MM.1S (cell line): Measurements from ENCODE around the gene CHTOP.

Experiments
- DNase-seq: peaks from one replicate; pipeline ENCODE4 v3.0.0-alpha.2; 2015
- H2AFZ ChIP-seq: fragments of 300-600 bp; sonication (generic); 2 replicates; pipeline ENCODE4 v1.6.0; 2016; ENCODE audit warnings: antibody characterized with exemption, low read length
- H3F3A ChIP-seq: fragments of 300-600 bp; sonication (generic); 2 replicates; pipeline ENCODE4 v1.6.1; 2016; ENCODE audit warnings: mild to moderate bottlenecking, antibody characterized with exemption, low read length, moderate library complexity, mixed read lengths; ENCODE audit not compliant: insufficient read depth
- H3K27ac ChIP-seq: fragments of 300-600 bp; sonication (generic); 2 replicates; pipeline ENCODE4 v1.5.1; 2016; ENCODE audit warnings: mild to moderate bottlenecking, low read length
- H3K27me3 ChIP-seq: fragments of 300-600 bp; sonication (generic); replicated peaks from 2 replicates; pipeline ENCODE4 v1.6.0; 2016; ENCODE audit warnings: low read length; ENCODE audit not compliant: insufficient read depth
- H3K36me3 ChIP-seq: fragments of 300-600 bp; sonication (generic); replicated peaks from 2 replicates; pipeline ENCODE4 v1.6.1; 2016; ENCODE audit warnings: mild to moderate bottlenecking, low read length, mixed read lengths; ENCODE audit not compliant: insufficient read depth
- H3K4me1 ChIP-seq: fragments of 300-600 bp; sonication (generic); 2 replicates; pipeline ENCODE4 v1.6.1; 2016; ENCODE audit warnings: low read length, mixed read lengths
- H3K4me2 ChIP-seq: fragments of 300-600 bp; sonication (generic); 2 replicates; pipeline ENCODE4 v1.6.0; 2016; ENCODE audit warnings: low read depth, low read length
- H3K4me3 ChIP-seq: fragments of 300-600 bp; sonication (generic); 2 replicates; pipeline ENCODE4 v1.5.1; 2016; ENCODE audit warnings: low read length, mixed read lengths
- H3K79me2 ChIP-seq: fragments of 300-600 bp; sonication (generic); 2 replicates; pipeline ENCODE4 v1.6.1; 2016; ENCODE audit warnings: mixed run types, low read length, mixed read lengths
- H3K9ac ChIP-seq: fragments of 300-600 bp; sonication (generic); 2 replicates; pipeline ENCODE4 v1.6.1; 2016; ENCODE audit warnings: low read length, mixed read lengths
- H3K9me2 ChIP-seq: fragments of 300-600 bp; sonication (generic); replicated peaks from 2 replicates; pipeline ENCODE4 v1.6.1; 2016; ENCODE audit warnings: mild to moderate bottlenecking, low read length, mixed read lengths; ENCODE audit not compliant: insufficient read depth
- H3K9me3 ChIP-seq: fragments of 300-600 bp; sonication (generic); replicated peaks from 2 replicates; pipeline ENCODE4 v1.6.1; 2016; ENCODE audit warnings: mild to moderate bottlenecking, low read length, mixed read lengths; ENCODE audit not compliant: insufficient read depth
- H4K20me1 ChIP-seq: fragments of 300-600 bp; sonication (generic); 2 replicates; pipeline ENCODE4 v1.6.1; 2016; ENCODE audit warnings: mild to moderate bottlenecking, low read length, moderate library complexity, mixed read lengths; ENCODE audit not compliant: insufficient read depth
- EZH2 ChIP-seq: fragments of 300-600 bp; sonication (generic); optimal IDR thresholded peaks from 2 replicates; pipeline ENCODE3; 2017; ENCODE audit warnings: low read depth, mild to moderate bottlenecking, antibody characterized with exemption, low read length, mixed read lengths
- EZH2phosphoT487 ChIP-seq: fragments of 300-600 bp; sonication (generic); IDR thresholded peaks from 2 replicates; pipeline ENCODE4 v1.6.1; 2018; ENCODE audit warnings: antibody characterized with exemption, low read length
- TF ChIP-seq, protein P1 (sequence below): fragments of 300-600 bp; sonication (generic); IDR thresholded peaks from 2 replicates; pipeline ENCODE4 v1.5.1; 2016; ENCODE audit warnings: antibody characterized with exemption, low read length, mixed read lengths

CHTOP gene

DNA sequence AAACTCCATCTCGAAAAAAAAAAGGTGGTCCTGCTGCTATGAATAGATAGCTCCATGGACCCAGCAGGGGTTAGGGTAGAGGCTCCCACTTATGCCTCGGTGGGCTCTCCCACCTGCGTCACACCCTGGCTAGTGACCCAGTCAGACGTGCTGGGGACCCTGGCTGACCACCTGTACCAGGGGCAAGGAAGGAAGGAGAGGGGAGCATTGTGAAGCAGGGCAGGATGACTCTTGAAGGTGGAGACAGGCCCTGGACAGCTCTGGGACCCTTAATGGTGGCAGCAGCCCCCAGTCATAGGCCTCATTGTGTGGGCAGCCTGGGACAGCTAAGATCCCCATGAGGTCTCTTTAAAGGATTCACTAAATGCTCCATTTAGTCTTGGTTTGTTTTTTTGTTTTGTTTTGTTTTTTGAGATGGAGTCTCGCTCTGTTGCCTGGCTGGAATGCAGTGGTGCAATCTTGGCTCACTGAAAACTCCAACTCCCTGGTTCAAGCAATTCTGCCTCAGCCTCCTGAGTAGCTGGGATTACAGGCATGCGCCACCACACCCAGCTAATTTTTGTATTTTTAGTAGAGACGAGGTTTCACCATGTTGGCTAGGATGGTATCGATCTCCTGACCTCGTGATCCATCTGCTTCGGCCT is 14.3 kb downstream of the CHTOP start:
- no peaks in the 10 kb centered on the region for H3K27me3 ChIP-seq
- no peak overlapping the region for H3K9ac ChIP-seq
- H2AFZ ChIP-seq, result no peak overlapping the region
- peaks cover 21% of the 10 kb centered on the region for H3K79me2 ChIP-seq
- no peak overlapping the region for H3K4me2 ChIP-seq
- H3K9me2 ChIP-seq, result no peaks in the 10 kb centered on the region
- no peaks in the 10 kb centered on the region for H3K4me1 ChIP-seq
- TF ChIP-seq EZH2, result no peak
- no peaks in the 10 kb centered on the region for H4K20me1 ChIP-seq
- H3F3A ChIP-seq, result no peaks in the 10 kb centered on the region
- H3K4me3 ChIP-seq, result no peak overlapping the region
- no peak overlapping the region for H3K27ac ChIP-seq
- peaks cover 11% of the 10 kb centered on the region; the same call in 1 of the 2 replicates for H3K36me3 ChIP-seq
- H3K9me3 ChIP-seq, result no peaks in the 10 kb centered on the region
- no peak for DNase-seq

DNA sequence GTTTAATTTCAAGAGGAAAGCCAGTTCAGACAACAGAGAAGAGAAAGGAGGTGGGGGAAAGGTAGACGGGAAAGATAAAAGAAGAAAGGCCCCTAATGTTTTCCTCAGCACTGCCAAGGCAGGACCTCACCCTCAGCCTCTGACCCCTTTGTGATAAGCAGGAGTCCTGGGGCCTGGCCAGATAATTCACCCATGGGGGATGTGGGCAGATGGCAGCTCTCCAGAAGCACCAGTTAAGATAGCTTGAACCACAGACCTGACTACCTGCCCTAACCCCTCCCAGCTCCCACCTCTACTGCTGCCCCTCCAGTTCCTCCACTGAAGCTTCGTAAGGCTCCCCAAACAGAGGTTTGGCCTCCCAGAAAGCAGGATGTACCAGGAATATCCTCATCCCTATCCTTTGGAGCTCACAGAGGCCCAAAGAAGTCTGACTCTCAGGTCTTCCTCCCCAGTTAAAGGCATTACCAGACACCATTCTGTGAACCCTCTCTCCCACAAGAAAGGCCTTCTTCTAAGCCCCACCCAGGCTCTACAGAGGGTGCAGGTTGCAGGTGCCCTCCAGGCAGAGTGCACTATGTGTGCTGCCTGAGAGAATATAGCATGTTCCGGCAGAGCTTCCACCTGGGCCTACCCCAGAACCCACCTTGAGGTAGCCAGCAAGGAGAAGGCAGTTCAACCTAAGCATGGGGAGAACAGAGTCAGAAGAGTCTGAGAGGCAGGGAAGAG is 15.4 kb downstream of the CHTOP start:
- Histone ChIP-seq H3K9me3 (no peaks in the 10 kb centered on the region), H3K27me3 (no peaks in the 10 kb centered on the region), H3K79me2 (0 out of 2 replicates have a peak, but pooled peaks cover 10% of the 10 kb centered on the region), H3F3A (no peaks in the 10 kb centered on the region), H3K9me2 (no peaks in the 10 kb centered on the region), H3K4me3 (no peak overlapping the region), H3K36me3 (peaks cover 7% of the 10 kb centered on the region; the same call in 1 of the 2 replicates), H3K9ac (no peak overlapping the region), H4K20me1 (no peaks in the 10 kb centered on the region), H3K4me1 (no peaks in the 10 kb centered on the region), H3K27ac (no peak overlapping the region), H3K4me2 (no peak overlapping the region), H2AFZ (no peak overlapping the region)
- no peak for DNase-seq
- TF ChIP-seq EZH2phosphoT487, result no peak
- no peak for TF ChIP-seq EZH2
- TF ChIP-seq, protein P1, sequence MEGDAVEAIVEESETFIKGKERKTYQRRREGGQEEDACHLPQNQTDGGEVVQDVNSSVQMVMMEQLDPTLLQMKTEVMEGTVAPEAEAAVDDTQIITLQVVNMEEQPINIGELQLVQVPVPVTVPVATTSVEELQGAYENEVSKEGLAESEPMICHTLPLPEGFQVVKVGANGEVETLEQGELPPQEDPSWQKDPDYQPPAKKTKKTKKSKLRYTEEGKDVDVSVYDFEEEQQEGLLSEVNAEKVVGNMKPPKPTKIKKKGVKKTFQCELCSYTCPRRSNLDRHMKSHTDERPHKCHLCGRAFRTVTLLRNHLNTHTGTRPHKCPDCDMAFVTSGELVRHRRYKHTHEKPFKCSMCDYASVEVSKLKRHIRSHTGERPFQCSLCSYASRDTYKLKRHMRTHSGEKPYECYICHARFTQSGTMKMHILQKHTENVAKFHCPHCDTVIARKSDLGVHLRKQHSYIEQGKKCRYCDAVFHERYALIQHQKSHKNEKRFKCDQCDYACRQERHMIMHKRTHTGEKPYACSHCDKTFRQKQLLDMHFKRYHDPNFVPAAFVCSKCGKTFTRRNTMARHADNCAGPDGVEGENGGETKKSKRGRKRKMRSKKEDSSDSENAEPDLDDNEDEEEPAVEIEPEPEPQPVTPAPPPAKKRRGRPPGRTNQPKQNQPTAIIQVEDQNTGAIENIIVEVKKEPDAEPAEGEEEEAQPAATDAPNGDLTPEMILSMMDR, result no peak

DNA sequence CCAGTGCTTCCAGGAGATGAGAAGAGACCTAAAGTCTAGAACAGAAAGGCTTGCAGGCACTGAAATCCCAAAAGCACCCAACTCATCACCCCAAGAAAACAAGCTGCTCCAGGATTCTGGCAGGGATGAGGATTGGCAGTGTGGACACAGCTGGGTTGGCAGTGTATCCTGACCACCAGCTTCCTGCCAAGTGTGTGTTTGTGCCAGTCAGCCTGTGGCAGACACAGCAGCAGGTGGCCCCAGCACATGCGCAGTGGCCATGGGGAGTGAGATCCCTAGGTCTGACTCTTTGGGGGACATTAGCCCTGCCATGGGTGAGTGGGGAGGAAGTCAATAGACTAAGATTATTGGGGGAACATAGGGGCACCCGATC is 16.0 kb downstream of the CHTOP start:
- Histone ChIP-seq H2AFZ (no peak overlapping the region), H3K36me3 (peaks cover 7% of the 10 kb centered on the region; the same call in 1 of the 2 replicates), H4K20me1 (no peaks in the 10 kb centered on the region), H3K4me3 (no peak overlapping the region), H3K9ac (no peak overlapping the region), H3K4me1 (no peaks in the 10 kb centered on the region), H3K79me2 (0 out of 2 replicates have a peak, but pooled peaks cover 4% of the 10 kb centered on the region), H3K27ac (no peak overlapping the region), H3K27me3 (no peaks in the 10 kb centered on the region), H3F3A (no peaks in the 10 kb centered on the region), H3K4me2 (no peak overlapping the region), H3K9me3 (no peaks in the 10 kb centered on the region), H3K9me2 (no peaks in the 10 kb centered on the region)
- TF ChIP-seq EZH2 (no peak), EZH2phosphoT487 (no peak)
- TF ChIP-seq, protein P1, result no peak
- no peak for DNase-seq

DNA sequence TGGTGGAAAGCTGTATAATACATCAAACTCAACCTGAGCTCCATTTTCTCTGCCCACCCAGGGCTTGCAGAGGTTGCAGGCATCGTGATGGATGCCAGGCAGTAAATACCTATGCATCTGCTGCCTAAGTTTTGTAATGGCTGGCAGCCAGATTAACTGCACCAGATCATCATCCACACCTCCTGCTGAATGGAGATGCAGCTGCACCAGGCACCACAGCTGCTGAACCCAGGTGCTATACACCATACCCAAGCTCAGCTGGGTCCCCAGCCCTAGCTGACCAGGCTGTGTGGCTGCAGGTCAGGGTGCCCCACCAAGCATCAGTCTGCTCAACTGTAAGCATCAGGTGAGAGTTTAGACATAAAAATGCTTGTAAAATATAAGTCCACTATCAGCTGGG is 17.9 kb downstream of the CHTOP start:
- Histone ChIP-seq H3K27ac (no peak overlapping the region), H3K9ac (no peak overlapping the region), H3K9me3 (no peaks in the 10 kb centered on the region), H3F3A (no peaks in the 10 kb centered on the region; the same call in 1 of the 2 replicates), H3K4me1 (no peaks in the 10 kb centered on the region), H3K36me3 (0 out of 2 replicates have a peak, but pooled peaks cover 2% of the 10 kb centered on the region), H3K4me2 (no peak overlapping the region), H4K20me1 (no peaks in the 10 kb centered on the region), H3K27me3 (no peaks in the 10 kb centered on the region), H3K79me2 (no peaks in the 10 kb centered on the region), H2AFZ (no peak overlapping the region), H3K9me2 (no peaks in the 10 kb centered on the region), H3K4me3 (no peak overlapping the region)
- no peak for TF ChIP-seq EZH2phosphoT487
- TF ChIP-seq, protein P1, result no peak
- no peak for TF ChIP-seq EZH2
- DNase-seq, result no peak
